ENCODE data around the gene HOXA3. TPM values are rescaled to one million over a fixed set of nuclear protein-coding genes. Genes with fewer than 3 reads are reported as not detected.

Gene HOXA3
- total RNA-seq, 1 donor from 2014 or later, result 92.8 TPM

DNA sequence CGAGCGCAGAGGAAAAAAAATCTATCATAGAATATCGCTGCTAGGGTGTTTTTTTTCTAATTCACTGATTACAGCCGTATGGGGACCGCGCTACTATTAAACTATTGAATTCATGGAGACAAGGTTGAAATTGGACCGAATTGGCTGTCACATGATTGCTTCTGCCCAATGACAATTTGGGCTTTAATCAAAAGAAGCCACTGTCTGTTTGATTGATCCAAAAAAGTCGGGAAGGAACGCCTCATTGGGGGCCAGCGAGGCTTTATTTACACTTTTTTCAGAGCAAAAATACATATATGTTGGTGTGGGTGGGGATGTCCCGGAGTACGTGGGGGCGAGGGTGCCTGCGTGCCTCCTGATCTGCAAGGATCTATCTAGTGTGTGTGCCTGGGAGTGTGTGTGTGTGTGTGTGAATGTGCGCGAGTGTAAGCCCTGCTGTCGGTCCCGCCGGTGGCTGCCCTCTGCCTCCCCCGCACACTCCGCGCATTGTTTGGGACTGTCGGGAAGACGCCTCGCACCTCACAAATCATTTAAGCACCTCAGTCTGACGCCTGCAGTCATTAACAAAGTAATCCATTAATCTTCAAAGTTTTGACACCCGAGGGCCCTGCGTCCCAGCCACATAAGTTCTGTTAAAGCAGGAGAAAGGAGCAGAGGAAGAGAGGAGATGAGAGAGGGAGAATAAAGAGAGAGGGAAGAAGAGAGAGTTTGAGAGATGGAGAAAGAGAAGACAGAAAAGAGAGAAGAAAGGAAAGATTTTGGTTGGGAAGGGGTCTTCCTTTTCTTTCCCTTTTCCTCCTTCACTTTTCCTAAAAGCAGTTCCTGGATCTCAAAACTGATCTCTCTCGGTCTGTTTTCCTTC is 49.6 kb downstream of the HOXA3 start, which contains the start of gene HOXA2:
Gene HOXA2, minus strand, starts transcription at position 103 of the 862 bp plus-strand sequence. CDS start 183 bp downstream, outside the sequence.
- TF ChIP-seq, protein P1, sequence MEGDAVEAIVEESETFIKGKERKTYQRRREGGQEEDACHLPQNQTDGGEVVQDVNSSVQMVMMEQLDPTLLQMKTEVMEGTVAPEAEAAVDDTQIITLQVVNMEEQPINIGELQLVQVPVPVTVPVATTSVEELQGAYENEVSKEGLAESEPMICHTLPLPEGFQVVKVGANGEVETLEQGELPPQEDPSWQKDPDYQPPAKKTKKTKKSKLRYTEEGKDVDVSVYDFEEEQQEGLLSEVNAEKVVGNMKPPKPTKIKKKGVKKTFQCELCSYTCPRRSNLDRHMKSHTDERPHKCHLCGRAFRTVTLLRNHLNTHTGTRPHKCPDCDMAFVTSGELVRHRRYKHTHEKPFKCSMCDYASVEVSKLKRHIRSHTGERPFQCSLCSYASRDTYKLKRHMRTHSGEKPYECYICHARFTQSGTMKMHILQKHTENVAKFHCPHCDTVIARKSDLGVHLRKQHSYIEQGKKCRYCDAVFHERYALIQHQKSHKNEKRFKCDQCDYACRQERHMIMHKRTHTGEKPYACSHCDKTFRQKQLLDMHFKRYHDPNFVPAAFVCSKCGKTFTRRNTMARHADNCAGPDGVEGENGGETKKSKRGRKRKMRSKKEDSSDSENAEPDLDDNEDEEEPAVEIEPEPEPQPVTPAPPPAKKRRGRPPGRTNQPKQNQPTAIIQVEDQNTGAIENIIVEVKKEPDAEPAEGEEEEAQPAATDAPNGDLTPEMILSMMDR (conservative IDR thresholded peaks at IDR 0.05), result no peak
- peaks cover 62% of the 10 kb centered on the region for H3K4me1 Mint-ChIP-seq (ENCODE audit: unreplicated experiment)
- no peaks in the 10 kb centered on the region for H3K9me3 Mint-ChIP-seq
- H3K27me3 Mint-ChIP-seq, result peaks cover 67% of the 10 kb centered on the region
- H3K36me3 Mint-ChIP-seq, result peaks cover 45% of the 10 kb centered on the region
- peak within 1 kb of the TSS; percentile 97 for H3K27ac Mint-ChIP-seq
- DNase-seq (ENCODE audit: extremely low spot score, unreplicated experiment), result peak; percentile 78
- peak within 1 kb of the TSS; percentile 97 for H3K4me3 Mint-ChIP-seq

DNA sequence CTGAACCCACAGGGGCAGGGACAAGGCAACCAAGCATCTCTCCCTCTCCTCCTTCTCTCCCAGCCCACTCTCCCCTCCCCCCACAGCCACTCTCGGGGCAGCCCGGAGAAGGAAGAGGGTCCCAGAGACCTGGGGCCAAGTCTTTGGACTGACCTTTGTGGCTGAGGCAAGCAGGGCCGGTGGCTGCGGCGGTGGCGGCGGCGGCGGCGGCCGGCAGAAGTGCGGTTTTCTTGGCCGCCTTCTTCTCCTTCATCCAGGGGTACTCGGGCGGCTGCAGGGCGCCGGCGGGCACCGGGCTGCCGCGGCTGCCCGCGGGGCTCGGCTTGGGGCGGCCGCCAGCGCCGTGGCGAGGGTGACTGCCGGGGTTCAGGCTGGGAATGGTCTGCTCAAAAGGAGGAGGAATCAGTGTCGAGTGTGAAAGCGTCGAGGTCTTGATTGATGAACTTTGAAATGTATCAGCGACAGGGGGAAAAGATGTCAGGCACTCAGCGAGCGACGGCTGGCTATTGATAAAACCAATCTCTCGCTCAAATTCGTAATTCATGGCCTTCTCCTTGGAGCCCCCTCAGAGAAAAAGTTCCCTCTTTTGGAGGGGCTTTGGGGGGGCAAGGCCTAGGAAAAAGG is 50.3 kb downstream of the HOXA3 start:
- Mint-ChIP-seq H3K36me3 (peaks cover 47% of the 10 kb centered on the region), H3K9me3 (no peaks in the 10 kb centered on the region)

DNA sequence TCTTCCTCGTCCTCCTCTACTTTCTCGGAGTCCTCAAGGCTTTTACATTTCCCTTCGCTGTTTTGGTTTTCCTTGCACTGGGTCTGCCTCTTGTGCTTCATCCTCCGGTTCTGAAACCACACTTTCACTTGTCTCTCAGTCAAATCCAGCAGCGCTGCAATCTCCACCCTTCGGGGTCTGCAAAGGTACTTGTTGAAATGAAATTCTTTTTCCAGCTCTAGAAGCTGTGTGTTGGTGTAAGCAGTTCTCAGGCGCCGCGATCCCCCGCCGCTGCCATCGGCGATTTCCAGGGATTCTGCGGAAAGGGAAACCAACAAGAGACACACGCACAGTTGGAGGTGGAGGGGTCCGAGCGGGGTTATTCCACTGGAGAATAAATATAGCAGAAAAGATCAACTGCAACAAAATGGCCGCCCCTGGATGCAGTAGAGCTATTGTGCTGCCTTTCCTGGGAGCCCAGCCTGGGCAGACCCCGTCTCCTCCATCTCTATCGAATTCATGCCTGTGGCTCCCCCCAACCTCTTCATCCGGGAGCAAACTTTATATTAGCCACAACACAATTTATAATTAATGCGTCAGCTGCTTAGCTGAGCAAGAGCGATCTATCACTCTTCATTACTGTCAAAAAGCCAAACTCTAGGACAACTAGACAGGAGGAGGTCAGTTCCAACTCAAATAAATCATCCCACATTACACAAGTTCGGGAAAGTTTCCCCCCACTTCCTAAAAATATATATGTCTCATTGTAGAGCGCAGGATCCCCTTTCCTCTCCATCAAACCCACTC is 51.0 kb downstream of the HOXA3 start:
- DNase-seq (ENCODE audit: extremely low spot score, unreplicated experiment), result no peak
- no peaks in the 10 kb centered on the region for H3K9me3 Mint-ChIP-seq
- H3K4me3 Mint-ChIP-seq, result peak overlapping the region; percentile 97
- H3K36me3 Mint-ChIP-seq, result peaks cover 48% of the 10 kb centered on the region
- H3K27me3 Mint-ChIP-seq, result peaks cover 68% of the 10 kb centered on the region
- H3K27ac Mint-ChIP-seq, result peak overlapping the region; percentile 97
- TF ChIP-seq, protein P1 (conservative IDR thresholded peaks at IDR 0.05), result no peak
- H3K4me1 Mint-ChIP-seq (ENCODE audit: unreplicated experiment), result peaks cover 62% of the 10 kb centered on the region

More for the DNA sequence above, 50.3 kb downstream of the HOXA3 start:
- H3K27ac Mint-ChIP-seq, result peak overlapping the region; percentile 97
- peak overlapping the region; percentile 97 for H3K4me3 Mint-ChIP-seq
- DNase-seq (ENCODE audit: extremely low spot score, unreplicated experiment), result peak; percentile 77
- H3K27me3 Mint-ChIP-seq, result peaks cover 67% of the 10 kb centered on the region
- TF ChIP-seq, protein P1 (conservative IDR thresholded peaks at IDR 0.05), result no peak
- H3K4me1 Mint-ChIP-seq (ENCODE audit: unreplicated experiment), result peaks cover 62% of the 10 kb centered on the region

DNA sequence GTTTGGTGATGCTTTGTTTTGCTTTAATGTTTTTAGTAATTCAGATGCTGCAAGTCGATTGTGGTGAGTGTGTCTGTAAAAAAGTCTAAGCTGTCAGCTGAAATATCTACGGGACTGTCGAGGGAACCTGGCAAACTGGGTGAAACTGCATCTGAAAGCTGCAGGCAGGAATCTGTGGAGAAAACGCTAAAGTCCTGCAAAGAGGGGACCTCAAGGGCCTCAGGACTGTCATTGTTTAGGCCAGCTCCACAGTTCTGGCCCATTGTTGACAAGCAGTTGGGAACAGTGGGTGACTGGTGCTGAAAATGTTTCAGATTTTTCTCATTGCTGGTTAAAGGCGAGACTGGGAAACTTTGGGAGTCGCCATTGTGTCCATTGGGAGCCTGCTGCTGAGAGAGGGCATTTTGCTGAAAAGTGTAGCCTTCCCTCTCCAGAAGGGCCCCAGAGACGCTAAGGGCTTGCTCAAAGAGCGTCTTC is 51.7 kb downstream of the HOXA3 start:
- Mint-ChIP-seq H3K9me3 (no peaks in the 10 kb centered on the region), H3K4me1 (ENCODE audit: unreplicated experiment) (peaks cover 56% of the 10 kb centered on the region), H3K4me3 (peak overlapping the region; percentile 97), H3K36me3 (peaks cover 46% of the 10 kb centered on the region), H3K27me3 (peaks cover 63% of the 10 kb centered on the region), H3K27ac (peak overlapping the region; percentile 97)
- no peak for DNase-seq (ENCODE audit: extremely low spot score, unreplicated experiment)
- TF ChIP-seq, protein P1 (conservative IDR thresholded peaks at IDR 0.05), result no peak

Data from type B pancreatic cell (in vitro differentiated cells).